WTC11 (cell line): ENCODE results near the gene USH2A.

Source experiments
- CREB1 ChIP-seq: sonication (generic); formaldehyde crosslinking; IDR thresholded peaks from 2 replicates; pipeline ENCODE4 v1.8.0; 2023; ENCODE audit warnings: mild to moderate bottlenecking, missing genetic modification reagents
- CTCF ChIP-seq: fragments of 200-600 bp; IDR thresholded peaks from 2 replicates; pipeline ENCODE4 v1.8.0; 2022; ENCODE audit warnings: antibody characterized with exemption
- E2F1 ChIP-seq: sonication (generic); formaldehyde crosslinking; IDR thresholded peaks from 2 replicates; pipeline ENCODE4 v1.8.0; 2022; ENCODE audit warnings: mild to moderate bottlenecking, missing genetic modification reagents
- ESRRA ChIP-seq: sonication (generic); formaldehyde crosslinking; IDR thresholded peaks from 2 replicates; pipeline ENCODE4 v1.8.1; 2022; ENCODE audit warnings: mild to moderate bottlenecking, missing genetic modification reagents, borderline replicate concordance
- FOXP1 ChIP-seq: sonication (generic); formaldehyde crosslinking; IDR thresholded peaks from 2 replicates; pipeline ENCODE4 v1.8.0; 2022; ENCODE audit warnings: missing genetic modification reagents, mild to moderate bottlenecking, moderate library complexity, borderline replicate concordance
- GABPB1 ChIP-seq: sonication (generic); formaldehyde crosslinking; IDR thresholded peaks from 2 replicates; pipeline ENCODE4 v1.8.1; 2023; ENCODE audit warnings: mild to moderate bottlenecking, missing genetic modification reagents
- SP1 ChIP-seq: sonication (generic); formaldehyde crosslinking; conservative IDR thresholded peaks from 2 replicates; pipeline ENCODE4 v1.8.1; 2022; ENCODE audit warnings: missing genetic modification reagents
- USF2 ChIP-seq: sonication (generic); formaldehyde crosslinking; IDR thresholded peaks from 2 replicates; pipeline ENCODE4 v1.8.1; 2023; ENCODE audit warnings: mild to moderate bottlenecking, missing genetic modification reagents, moderate library complexity
- ZNF512 ChIP-seq: sonication (generic); formaldehyde crosslinking; IDR thresholded peaks from 2 replicates; pipeline ENCODE4 v1.8.1; 2022; ENCODE audit warnings: missing genetic modification reagents, borderline replicate concordance

- TF ChIP-seq CTCF (no peak), E2F1 (CRISPR knock-in tag) (no peak), GABPB1 (CRISPR knock-in tag) (no peak), FOXP1 (CRISPR knock-in tag) (no peak), SP1 (CRISPR knock-in tag) (no peak), ZNF512 (CRISPR knock-in tag) (no peak), ESRRA (no peak), USF2 (no peak), CREB1 (CRISPR knock-in tag) (no peak)
Measured at GRCh38 chr1:216323344-216323743, 99.9 kb downstream of the USH2A start.
